ENCODE measurements around the gene ZNF618. TPM values are rescaled to one million over a fixed set of nuclear protein-coding genes. Genes with fewer than 3 reads are reported as not detected.

ZNF618 gene
- total RNA-seq, 5 donors from 2014 or later (not counting 1 experiment from before 2014, with no cell fraction given): 0.73 to 3.0 (median 1.4) TPM

- CTCF ChIA-PET: interaction anchor here in 1 of 2 donors (0.7 kb wide), 1 partner anchor 90 kb away, joined by 5 read pairs; no protein-coding TSS in a partner anchor
- H3K4me3 Mint-ChIP-seq: no peak overlapping the region
- WGBS (ENCODE audit: insufficient coverage): 67% methylated on average over 7 of the region's 14 CpGs
These were observed 196.4 kb downstream of the ZNF618 start for GRCh38 chr9:114072184-114073140.

GRCh38 chr9:114075602-114076001 is 199.5 kb downstream of the ZNF618 start:
- DNase-seq (no peak), ATAC-seq (replicated peaks in 1 of 4) (no peak)
- H3K27ac ChIP-seq (ENCODE audit: low read length): no peak overlapping the region
- POLR2A ChIA-PET: no interaction called here
- Mint-ChIP-seq H3K4me3 (no peak overlapping the region), H3K36me3 (no peaks in the 10 kb centered on the region), H3K27ac (no peak overlapping the region), H3K27me3 (peaks cover 17 to 25% of the 10 kb centered on the region in 2 donors), H3K9me3 (no peaks in the 10 kb centered on the region), H3K4me1 (no peaks in the 10 kb centered on the region)
- no peaks in the 10 kb centered on the region for H3K9me3 ChIP-seq
- CTCF ChIA-PET: no interaction called here
- WGBS (ENCODE audit: insufficient coverage): 21% methylated on average over 4 of the region's 4 CpGs
- no peaks in the 10 kb centered on the region for H3K36me3 ChIP-seq (ENCODE audit: control insufficient read depth in 2 of 2, extremely low read depth in 1 of 2, insufficient read depth in 1 of 2, low read length in 1 of 2)
- H3K27me3 ChIP-seq (replicated peaks in 1 of 2; ENCODE audit: control insufficient read depth in 2 of 2, extremely low read depth in 1 of 2, insufficient read depth in 2 of 2, low read length in 1 of 2): peaks cover 0 to 29% of the 10 kb centered on the region in 2 experiments
- no peak overlapping the region for H3K4me3 ChIP-seq (ENCODE audit: control insufficient read depth in 1 of 2, extremely low read depth in 1 of 2, low read length in 1 of 2)
- no peaks in the 10 kb centered on the region for H3K4me1 ChIP-seq (ENCODE audit: control insufficient read depth in 1 of 2, extremely low read depth in 1 of 2, insufficient read depth in 2 of 2, low read length in 2 of 2)

More at GRCh38 chr9:114072184-114073140, 196.4 kb downstream of the ZNF618 start:
- no peaks in the 10 kb centered on the region for H3K36me3 Mint-ChIP-seq
- Histone ChIP-seq H3K27me3 (replicated peaks in 1 of 2; ENCODE audit: control insufficient read depth in 2 of 2, extremely low read depth in 1 of 2, insufficient read depth in 2 of 2, low read length in 1 of 2) (peaks cover 0 to 21% of the 10 kb centered on the region in 2 experiments), H3K9me3 (no peaks in the 10 kb centered on the region), H3K4me1 (ENCODE audit: control insufficient read depth in 1 of 2, extremely low read depth in 1 of 2, insufficient read depth in 2 of 2, low read length in 2 of 2) (no peaks in the 10 kb centered on the region), H3K27ac (ENCODE audit: low read length) (no peak overlapping the region), H3K36me3 (ENCODE audit: control insufficient read depth in 2 of 2, extremely low read depth in 1 of 2, insufficient read depth in 1 of 2, low read length in 1 of 2) (no peaks in the 10 kb centered on the region), H3K4me3 (ENCODE audit: control insufficient read depth in 1 of 2, extremely low read depth in 1 of 2, low read length in 1 of 2) (no peak overlapping the region)
- POLR2A ChIA-PET: no interaction called here
- H3K27ac Mint-ChIP-seq: no peak overlapping the region
- H3K27me3 Mint-ChIP-seq: peaks cover 20 to 29% of the 10 kb centered on the region in 2 donors
- ATAC-seq (replicated peaks in 1 of 4): no peak
- H3K9me3 Mint-ChIP-seq: no peaks in the 10 kb centered on the region
- H3K4me1 Mint-ChIP-seq: no peaks in the 10 kb centered on the region
- DNase-seq: no peak

GRCh38 chr9:114076237-114077161 is 200.4 kb downstream of the ZNF618 start:
- Mint-ChIP-seq H3K4me3 (no peak overlapping the region), H3K27me3 (peaks cover 19 to 25% of the 10 kb centered on the region in 2 donors), H3K9me3 (no peaks in the 10 kb centered on the region), H3K4me1 (no peaks in the 10 kb centered on the region), H3K36me3 (no peaks in the 10 kb centered on the region), H3K27ac (no peak overlapping the region)
- no peaks in the 10 kb centered on the region for H3K36me3 ChIP-seq (ENCODE audit: control insufficient read depth in 2 of 2, extremely low read depth in 1 of 2, insufficient read depth in 1 of 2, low read length in 1 of 2)
- H3K27me3 ChIP-seq (replicated peaks in 1 of 2; ENCODE audit: control insufficient read depth in 2 of 2, extremely low read depth in 1 of 2, insufficient read depth in 2 of 2, low read length in 1 of 2): peaks cover 0 to 35% of the 10 kb centered on the region in 2 experiments
- no peak for ATAC-seq (replicated peaks in 1 of 4)
- no peak overlapping the region for H3K4me3 ChIP-seq (ENCODE audit: control insufficient read depth in 1 of 2, extremely low read depth in 1 of 2, low read length in 1 of 2)
- no peaks in the 10 kb centered on the region for H3K4me1 ChIP-seq (ENCODE audit: control insufficient read depth in 1 of 2, extremely low read depth in 1 of 2, insufficient read depth in 2 of 2, low read length in 2 of 2)
- H3K27ac ChIP-seq (ENCODE audit: low read length): no peak overlapping the region
- no peaks in the 10 kb centered on the region for H3K9me3 ChIP-seq
- no peak for DNase-seq
- CTCF ChIA-PET: no interaction called here
- POLR2A ChIA-PET: no interaction called here
- WGBS (ENCODE audit: insufficient coverage): 68% methylated on average over 13 of the region's 14 CpGs

- WGBS (ENCODE audit: insufficient coverage): 68% methylated on average over 5 of the region's 7 CpGs
- peak in 1 of 4 experiments; percentile 4 for ATAC-seq (replicated peaks in 1 of 4)
- Histone ChIP-seq H3K4me3 (ENCODE audit: control insufficient read depth in 1 of 2, extremely low read depth in 1 of 2, low read length in 1 of 2) (no peak overlapping the region), H3K36me3 (ENCODE audit: control insufficient read depth in 2 of 2, extremely low read depth in 1 of 2, insufficient read depth in 1 of 2, low read length in 1 of 2) (no peaks in the 10 kb centered on the region), H3K4me1 (ENCODE audit: control insufficient read depth in 1 of 2, extremely low read depth in 1 of 2, insufficient read depth in 2 of 2, low read length in 2 of 2) (no peaks in the 10 kb centered on the region), H3K27me3 (replicated peaks in 1 of 2; ENCODE audit: control insufficient read depth in 2 of 2, extremely low read depth in 1 of 2, insufficient read depth in 2 of 2, low read length in 1 of 2) (peaks cover 0 to 40% of the 10 kb centered on the region in 2 experiments), H3K27ac (ENCODE audit: low read length) (no peak overlapping the region), H3K9me3 (no peaks in the 10 kb centered on the region)
- no peak for DNase-seq
- no peaks in the 10 kb centered on the region for H3K9me3 Mint-ChIP-seq
- ChIA-PET CTCF (no interaction called here), POLR2A (no interaction called here)
- H3K27me3 Mint-ChIP-seq: peaks cover 19 to 25% of the 10 kb centered on the region in 2 donors
- H3K27ac Mint-ChIP-seq: no peak overlapping the region
- H3K4me1 Mint-ChIP-seq: no peaks in the 10 kb centered on the region
- no peaks in the 10 kb centered on the region for H3K36me3 Mint-ChIP-seq
- H3K4me3 Mint-ChIP-seq: no peak overlapping the region
These were observed 201.2 kb downstream of the ZNF618 start for GRCh38 chr9:114077162-114077837.

- ATAC-seq (replicated peaks in 1 of 4) (no peak), DNase-seq (peak in 1 of 35 experiments; percentile 4)
- Mint-ChIP-seq H3K9me3 (no peaks in the 10 kb centered on the region), H3K27ac (no peak within 1 kb of the TSS), H3K4me1 (peaks cover 0 to 2% (median 0%) of the 10 kb centered on the region in 3 donors), H3K4me3 (no peak within 1 kb of the TSS), H3K27me3 (peaks cover 19 to 25% of the 10 kb centered on the region in 2 donors), H3K36me3 (no peaks in the 10 kb centered on the region)
- 66% methylated on average over 11 of the region's 16 CpGs for WGBS (ENCODE audit: insufficient coverage)
- Histone ChIP-seq H3K4me3 (ENCODE audit: control insufficient read depth in 1 of 2, extremely low read depth in 1 of 2, low read length in 1 of 2) (no peak within 1 kb of the TSS), H3K27me3 (replicated peaks in 1 of 2; ENCODE audit: control insufficient read depth in 2 of 2, extremely low read depth in 1 of 2, insufficient read depth in 2 of 2, low read length in 1 of 2) (peaks cover 0 to 40% of the 10 kb centered on the region in 2 experiments), H3K27ac (ENCODE audit: low read length) (no peak within 1 kb of the TSS), H3K4me1 (ENCODE audit: control insufficient read depth in 1 of 2, extremely low read depth in 1 of 2, insufficient read depth in 2 of 2, low read length in 2 of 2) (peaks cover 0 to 4% of the 10 kb centered on the region in 2 experiments), H3K9me3 (no peaks in the 10 kb centered on the region), H3K36me3 (ENCODE audit: control insufficient read depth in 2 of 2, extremely low read depth in 1 of 2, insufficient read depth in 1 of 2, low read length in 1 of 2) (no peaks in the 10 kb centered on the region)
- CTCF ChIA-PET: no interaction called here
- POLR2A ChIA-PET: no interaction called here
These were observed 202.1 kb downstream of the ZNF618 start, which contains the start of gene AMBP for GRCh38 chr9:114078021-114078780. Gene AMBP, minus strand, starts transcription at chr9:114078300. Its CDS starts 91 bp downstream, at chr9:114078209.

Data from T-cell (primary cell).